Right lobe of liver (tissue), 6 donors: ENCODE results near the gene ADAM10. TPM values are rescaled to one million over a fixed set of nuclear protein-coding genes. Genes with fewer than 3 reads are reported as not detected.

Source experiments
- ATAC-seq, 4 donors: fragments of 200-7000 bp; cut with Tn5 transposase; one replicate each; pipeline ENCODE4 v1.9.1; 2020; ENCODE audit warnings: mild to moderate bottlenecking in 4 of 4, moderate library complexity in 4 of 4
- DNase-seq, 3 donors: peaks; one replicate each; pipeline ENCODE4 v3.0.0-alpha.2; 2020
- H3K27ac ChIP-seq, 3 donors: fragments of 200-600 bp; one replicate each; pipeline ENCODE4 v1.8.0; 2022
- H3K27me3 ChIP-seq, 2 donors: fragments of 200-600 bp; one replicate each; pipeline ENCODE4 v1.8.0; 2022
- H3K36me3 ChIP-seq, 4 donors: fragments of 200-600 bp; sonication (generic) in 1 of 4; one replicate each; pipeline versions ENCODE4 v1.5.1 to v1.8.0; 2017 to 2022; ENCODE audit warnings: control low read depth in 1 of 4
- H3K4me1 ChIP-seq, 4 donors: fragments of 200-600 bp; sonication (generic) in 1 of 4; one replicate each; pipeline versions ENCODE4 v1.5.1 to v1.8.0; 2017 to 2022; ENCODE audit warnings: control low read depth in 1 of 4
- H3K4me3 ChIP-seq, 3 donors: fragments of 200-600 bp; one replicate each; pipeline ENCODE4 v1.8.0; 2022
- H3K9me3 ChIP-seq, 4 donors: fragments of 200-600 bp; sonication (generic) in 1 of 4; one replicate each; pipeline versions ENCODE4 v1.5.1 to v1.8.0; 2017 to 2022; ENCODE audit warnings: control low read depth in 1 of 4
- CTCF ChIP-seq, 4 donors: fragments of 200-600 bp in 3 of 4; fragments of 450-650 bp in 1 of 4; IDR thresholded peaks; one replicate each; pipeline versions ENCODE4 v1.5.1 to v1.8.0; 2016 to 2022; ENCODE audit warnings: antibody characterized with exemption in 4 of 4, mild to moderate bottlenecking in 2 of 4
- POLR2A ChIP-seq: fragments of 450-650 bp; IDR thresholded peaks from one replicate; pipeline ENCODE4 v1.6.1; 2017; ENCODE audit warnings: antibody characterized with exemption, mild to moderate bottlenecking
- WGBS: methylation state at CpG from one replicate; pipeline ENCODE4 v1.1.6; 2018; ENCODE audit warnings: low coverage, low lambda C conversion rate; ENCODE audit not compliant: insufficient coverage; ENCODE audit errors: missing lambda C conversion rate; 5-methylcytosine and 5-hydroxymethylcytosine counted together
- intact Hi-C, 2 donors: fragments of 100-400 bp; cut with DNase I; formaldehyde crosslinking; loops; one replicate each; pipeline versions ENCODE4 v1.11.2 to v1.14.1; 2022
- total RNA-seq, 6 experiments: library from RNA; depleted of rRNA in 2 of 6; stranded (reverse); fragments of >200 nt in 2 of 6; fragmentation: NEBNext Ultra II Directional in 3 of 6; extraction: Animal tissue kit (Norgen Biotek cat#: 25700) in 3 of 6; gene quantifications; one replicate each; pipeline versions ENCODE4 v1.1.0 to v1.2.4, GENCODE V29; 2016 to 2023
- donor health status: DM: no; HTN: yes; CAD: no.
- donor health status: DM: no; HTN: no; CAD: no.
- donor health status: DM: no; HTN: no; CAD: no.
- donor health status: DM: no; HTN: yes; CAD: no.
- donor health status: DM: no; HTN: yes; CAD: no.

The ADAM10 gene
- total RNA-seq, 6 experiments from 2014 or later, result 24.1 to 78.1 (median 43.3) TPM

DNA sequence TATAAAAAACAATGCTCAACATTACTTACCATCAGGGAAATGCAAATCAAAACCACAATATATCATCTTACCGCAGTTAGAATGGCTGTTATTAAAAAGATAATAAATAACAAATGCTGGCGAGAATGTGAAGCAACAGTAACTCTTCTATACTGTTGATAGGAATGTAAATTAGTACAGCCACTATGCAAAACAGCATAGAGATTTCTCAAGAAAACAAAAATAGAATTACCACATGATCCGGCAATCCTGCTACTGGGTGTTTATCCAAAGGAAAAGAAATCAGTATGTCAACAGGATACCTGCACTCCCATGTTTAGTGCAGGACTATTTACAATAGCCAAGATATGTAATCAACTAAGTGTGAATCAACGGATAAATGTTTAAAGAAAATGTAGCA, 48.1 kb downstream of the ADAM10 start:
- DNase-seq (no peak), ATAC-seq (no peak)
- TF ChIP-seq CTCF (IDR thresholded peaks at IDR 0.05) (no peak), POLR2A (no peak)
- no peak overlapping the region for H3K4me3 ChIP-seq
- H3K27ac ChIP-seq, result no peak overlapping the region
- H3K9me3 ChIP-seq, result no peaks in the 10 kb centered on the region
- 94% methylated on average over 4 of the region's 4 CpGs for WGBS
- intact Hi-C loops, result no loop called here
- H3K4me1 ChIP-seq, result no peaks in the 10 kb centered on the region
- H3K36me3 ChIP-seq, result peaks cover 0 to 4% (median 0%) of the 10 kb centered on the region in 4 donors
- H3K27me3 ChIP-seq, result no peaks in the 10 kb centered on the region

DNA sequence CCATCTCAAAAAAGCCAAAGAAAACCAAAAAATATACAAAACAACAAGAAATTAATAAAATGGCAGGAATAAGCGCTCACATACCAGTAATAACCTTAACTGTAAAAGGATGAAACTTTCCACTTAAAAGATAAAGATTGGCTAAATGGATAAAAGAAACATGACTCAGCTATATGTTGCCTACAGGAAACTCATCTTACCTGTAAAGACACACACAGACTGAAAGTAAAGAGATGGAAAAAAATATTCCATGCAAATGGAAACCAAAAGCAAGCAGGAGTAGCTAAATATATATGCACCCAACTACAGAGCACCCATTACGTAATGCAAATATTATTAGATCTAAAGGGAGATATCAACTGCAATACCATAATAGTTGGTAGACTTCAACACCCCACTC, 49.7 kb downstream of the ADAM10 start:
- DNase-seq (no peak), ATAC-seq (no peak)
- no peak overlapping the region for H3K4me3 ChIP-seq
- H3K27ac ChIP-seq, result no peak overlapping the region
- no peaks in the 10 kb centered on the region for H3K4me1 ChIP-seq
- peaks cover 0 to 4% (median 0%) of the 10 kb centered on the region in 4 donors for H3K36me3 ChIP-seq
- intact Hi-C loops, result no loop called here
- no peak for TF ChIP-seq CTCF (IDR thresholded peaks at IDR 0.05)
- TF ChIP-seq POLR2A, result no peak
- no peaks in the 10 kb centered on the region for H3K9me3 ChIP-seq
- no peaks in the 10 kb centered on the region for H3K27me3 ChIP-seq
- 93% methylated on average over 2 of the region's 2 CpGs for WGBS

- DNase-seq (no peak), ATAC-seq (no peak)
- Histone ChIP-seq H3K27ac (no peak overlapping the region), H3K27me3 (no peaks in the 10 kb centered on the region), H3K4me1 (no peaks in the 10 kb centered on the region), H3K4me3 (no peak overlapping the region), H3K36me3 (peaks cover 0 to 4% (median 0%) of the 10 kb centered on the region in 4 donors), H3K9me3 (no peaks in the 10 kb centered on the region)
- TF ChIP-seq CTCF (IDR thresholded peaks at IDR 0.05) (no peak), POLR2A (no peak)
- intact Hi-C loops, result no loop called here
- WGBS, result 100% methylated on average over 2 of the region's 2 CpGs
These were observed 50.4 kb downstream of the ADAM10 start for GRCh38 chr15:58698887-58699641.

DNA sequence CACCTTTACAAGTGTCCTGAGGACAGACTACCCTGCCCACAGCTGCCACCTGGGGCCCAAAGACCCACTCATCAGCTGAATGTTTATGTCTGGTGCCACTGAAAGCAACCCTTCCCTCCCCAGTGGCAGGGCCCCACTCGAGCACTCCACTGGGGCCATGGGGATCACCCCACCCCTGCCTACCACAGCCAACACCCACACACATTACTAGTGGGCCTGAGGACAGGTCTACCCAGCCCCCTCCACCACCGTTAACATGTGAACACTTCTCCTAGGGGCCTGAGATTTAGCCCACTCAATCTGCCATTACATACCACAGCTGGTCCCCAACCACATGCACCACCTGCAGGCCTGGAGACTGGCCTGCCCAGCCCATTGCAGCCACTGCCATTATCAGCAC, 52.3 kb downstream of the ADAM10 start:
- Histone ChIP-seq H3K4me1 (no peaks in the 10 kb centered on the region), H3K27me3 (no peaks in the 10 kb centered on the region), H3K9me3 (no peaks in the 10 kb centered on the region), H3K27ac (no peak overlapping the region), H3K4me3 (no peak overlapping the region), H3K36me3 (peaks cover 0 to 4% (median 0%) of the 10 kb centered on the region in 4 donors)
- DNase-seq (no peak), ATAC-seq (peak in 1 of 4 donors; percentile 23)
- no CpG with 5 or more reads among the region's 2 CpGs for WGBS
- TF ChIP-seq POLR2A (no peak), CTCF (IDR thresholded peaks at IDR 0.05) (no peak)
- intact Hi-C loops, result no loop called here
